Lower leg skin (tissue), 3 donors: ENCODE data around the gene GRHL1.

Experiments used
- CTCF ChIP-seq, 3 donors: fragments of 450-650 bp; IDR thresholded peaks; one replicate each; pipeline ENCODE4 v1.5.1; 2016; ENCODE audit warnings: antibody characterized with exemption in 3 of 3, mild to moderate bottlenecking in 3 of 3, moderate library complexity in 2 of 3
- POLR2A ChIP-seq, 2 donors: fragments of 450-650 bp; IDR thresholded peaks; one replicate each; pipeline ENCODE4 v1.6.1; 2016 to 2017; ENCODE audit warnings: antibody characterized with exemption in 2 of 2, mild to moderate bottlenecking in 1 of 2, moderate library complexity in 1 of 2

GRCh38 chr2:9996321-9996720 is 44.8 kb downstream of the GRHL1 start:
- no peak for TF ChIP-seq CTCF (IDR thresholded peaks at IDR 0.05)
- TF ChIP-seq POLR2A (IDR thresholded peaks at IDR 0.05) = no peak
